ENCODE data around the gene EIF2B5.
A peak's percentile ranks its signal among the peaks of the same experiment; 100 is the strongest.
"Not testable (repeated sequence)": the region's sequence is repeated elsewhere in the genome, so short reads cannot be mapped to it uniquely, and the experiment has no call there.

The EIF2B5 gene

GRCh38 chr3:184110316-184110725 is 24.8 kb upstream of the EIF2B5 start:
- in situ Hi-C loops (cut with MboI; ENCODE audit: low sequenced_read_pairs, unreplicated experiment): no loop called here
- TF ChIP-seq CTCF (IDR thresholded peaks at IDR 0.05; ENCODE audit: borderline replicate concordance, control extremely low read depth, extremely low read depth, insufficient read depth, missing control alignments): no peak
- no peak for DNase-seq (ENCODE audit: low spot score)

- in situ Hi-C loops (cut with MboI; ENCODE audit: low sequenced_read_pairs, unreplicated experiment): no loop called here
- no peak for TF ChIP-seq CTCF (IDR thresholded peaks at IDR 0.05; ENCODE audit: borderline replicate concordance, control extremely low read depth, extremely low read depth, insufficient read depth, missing control alignments)
- DNase-seq (ENCODE audit: low spot score): no peak
Observed at GRCh38 chr3:184116017-184116416, 19.1 kb upstream of the EIF2B5 start.

- DNase-seq (ENCODE audit: low spot score): no peak
- in situ Hi-C loops (cut with MboI; ENCODE audit: low sequenced_read_pairs, unreplicated experiment): no loop called here
Observed at GRCh38 chr3:184117636-184118035, 17.5 kb upstream of the EIF2B5 start.

GRCh38 chr3:184121031-184121430 is 14.1 kb upstream of the EIF2B5 start:
- DNase-seq (ENCODE audit: low spot score); in situ Hi-C loops (cut with MboI; ENCODE audit: low sequenced_read_pairs, unreplicated experiment): not testable (repeated sequence)

More at GRCh38 chr3:184117636-184118035, 17.5 kb upstream of the EIF2B5 start:
- TF ChIP-seq CTCF (IDR thresholded peaks at IDR 0.05; ENCODE audit: borderline replicate concordance, control extremely low read depth, extremely low read depth, insufficient read depth, missing control alignments): no peak

GRCh38 chr3:184126006-184126405 is 9.2 kb upstream of the EIF2B5 start:
- TF ChIP-seq CTCF (IDR thresholded peaks at IDR 0.05; ENCODE audit: borderline replicate concordance, control extremely low read depth, extremely low read depth, insufficient read depth, missing control alignments): no peak
- no peak for DNase-seq (ENCODE audit: low spot score)
- in situ Hi-C loops (cut with MboI; ENCODE audit: low sequenced_read_pairs, unreplicated experiment): no loop called here

GRCh38 chr3:184129012-184129411 is 6.1 kb upstream of the EIF2B5 start:
- in situ Hi-C loops (cut with MboI; ENCODE audit: low sequenced_read_pairs, unreplicated experiment): no loop called here
- DNase-seq (ENCODE audit: low spot score): peak; percentile 49
- peak; percentile 64 for TF ChIP-seq CTCF (IDR thresholded peaks at IDR 0.05; ENCODE audit: borderline replicate concordance, control extremely low read depth, extremely low read depth, insufficient read depth, missing control alignments)

- no peak for DNase-seq (ENCODE audit: low spot score)
- TF ChIP-seq CTCF (IDR thresholded peaks at IDR 0.05; ENCODE audit: borderline replicate concordance, control extremely low read depth, extremely low read depth, insufficient read depth, missing control alignments): no peak
- in situ Hi-C loops (cut with MboI; ENCODE audit: low sequenced_read_pairs, unreplicated experiment): no loop called here
Observed at GRCh38 chr3:184132945-184133344, 2.2 kb upstream of the EIF2B5 start.

All from GM13976 (cell line).